ENCODE measurements around the gene TTBK1. TPM values are rescaled to one million over a fixed set of nuclear protein-coding genes. Genes with fewer than 3 reads are reported as not detected.

TTBK1 gene
- total RNA-seq, 2 experiments from 2014 or later = 0.09 to 0.11 TPM

DNA sequence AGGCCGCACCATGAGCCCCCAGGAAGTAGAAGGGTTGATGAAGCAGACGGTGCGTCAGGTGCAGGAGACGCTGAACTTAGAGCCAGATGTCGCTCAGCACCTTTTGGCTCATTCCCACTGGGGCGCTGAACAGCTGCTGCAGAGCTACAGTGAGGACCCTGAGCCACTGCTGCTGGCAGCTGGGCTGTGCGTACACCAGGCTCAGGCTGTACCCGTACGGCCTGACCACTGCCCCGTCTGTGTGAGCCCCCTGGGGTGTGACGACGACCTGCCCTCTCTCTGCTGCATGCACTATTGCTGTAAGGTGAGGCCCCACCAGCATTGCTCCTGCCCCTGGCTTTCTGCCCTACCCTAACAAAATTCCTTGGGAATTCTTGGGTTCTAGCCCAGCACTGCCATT lies 27.1 kb upstream of the TTBK1 start:
- intact Hi-C loops (cut with micrococcal nuclease) = no loop called here
- TF ChIP-seq, protein P1, sequence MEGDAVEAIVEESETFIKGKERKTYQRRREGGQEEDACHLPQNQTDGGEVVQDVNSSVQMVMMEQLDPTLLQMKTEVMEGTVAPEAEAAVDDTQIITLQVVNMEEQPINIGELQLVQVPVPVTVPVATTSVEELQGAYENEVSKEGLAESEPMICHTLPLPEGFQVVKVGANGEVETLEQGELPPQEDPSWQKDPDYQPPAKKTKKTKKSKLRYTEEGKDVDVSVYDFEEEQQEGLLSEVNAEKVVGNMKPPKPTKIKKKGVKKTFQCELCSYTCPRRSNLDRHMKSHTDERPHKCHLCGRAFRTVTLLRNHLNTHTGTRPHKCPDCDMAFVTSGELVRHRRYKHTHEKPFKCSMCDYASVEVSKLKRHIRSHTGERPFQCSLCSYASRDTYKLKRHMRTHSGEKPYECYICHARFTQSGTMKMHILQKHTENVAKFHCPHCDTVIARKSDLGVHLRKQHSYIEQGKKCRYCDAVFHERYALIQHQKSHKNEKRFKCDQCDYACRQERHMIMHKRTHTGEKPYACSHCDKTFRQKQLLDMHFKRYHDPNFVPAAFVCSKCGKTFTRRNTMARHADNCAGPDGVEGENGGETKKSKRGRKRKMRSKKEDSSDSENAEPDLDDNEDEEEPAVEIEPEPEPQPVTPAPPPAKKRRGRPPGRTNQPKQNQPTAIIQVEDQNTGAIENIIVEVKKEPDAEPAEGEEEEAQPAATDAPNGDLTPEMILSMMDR (IDR thresholded peaks at IDR 0.05) = no peak
- H3K9me3 Mint-ChIP-seq = no peaks in the 10 kb centered on the region
- POLR2A ChIA-PET = interaction anchor here (1.3 to 2.3 kb wide), 4 partner anchors 10 to 30 kb away, joined by 3 to 9 read pairs (median 4); partner anchors contain the start of gene DNPH1
- no peak for DNase-seq
- no peaks in the 10 kb centered on the region for H3K4me1 Mint-ChIP-seq (ENCODE audit: low read depth)
- CTCF ChIA-PET = no interaction called here
- no peak overlapping the region for H3K27ac Mint-ChIP-seq
- H3K36me3 Mint-ChIP-seq (ENCODE audit: low read depth) = peaks cover 21% of the 10 kb centered on the region
- ATAC-seq = no peak
- H3K27me3 Mint-ChIP-seq = no peaks in the 10 kb centered on the region
- no peak overlapping the region for H3K4me3 Mint-ChIP-seq

DNA sequence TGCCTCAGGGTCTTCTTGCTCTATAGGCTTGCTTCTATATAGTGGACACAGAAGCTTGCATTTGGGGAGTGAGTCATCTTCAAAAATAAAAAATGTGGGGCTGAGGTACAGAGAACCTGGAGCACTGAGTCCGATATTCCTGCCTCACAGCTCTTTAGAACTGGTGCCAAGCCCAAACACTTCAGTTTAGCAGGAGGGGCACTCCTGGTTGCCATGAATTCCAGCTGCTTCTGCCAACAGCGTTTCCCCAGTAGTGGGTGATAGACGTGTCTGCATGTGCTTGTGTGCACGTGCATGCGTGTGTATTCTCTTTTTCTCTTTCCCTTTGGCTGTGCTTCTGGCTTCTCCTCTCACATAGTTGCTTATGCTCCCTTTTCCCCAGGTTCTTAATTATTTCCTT lies 25.9 kb upstream of the TTBK1 start:
- DNase-seq (no peak), ATAC-seq (no peak)
- no peak overlapping the region for H3K27ac Mint-ChIP-seq
- intact Hi-C loops (cut with micrococcal nuclease) = no loop called here
- peaks cover 25% of the 10 kb centered on the region for H3K36me3 Mint-ChIP-seq (ENCODE audit: low read depth)
- H3K4me1 Mint-ChIP-seq (ENCODE audit: low read depth) = peaks cover 4% of the 10 kb centered on the region
- no peak overlapping the region for H3K4me3 Mint-ChIP-seq
- H3K9me3 Mint-ChIP-seq = no peaks in the 10 kb centered on the region
- CTCF ChIA-PET = no interaction called here
- TF ChIP-seq, protein P1 (IDR thresholded peaks at IDR 0.05) = no peak
- H3K27me3 Mint-ChIP-seq = no peaks in the 10 kb centered on the region
- POLR2A ChIA-PET = interaction anchor here (1.3 to 1.7 kb wide), 2 partner anchors 11 to 29 kb away, joined by 3 to 4 read pairs; partner anchors contain the start of gene DNPH1

DNA sequence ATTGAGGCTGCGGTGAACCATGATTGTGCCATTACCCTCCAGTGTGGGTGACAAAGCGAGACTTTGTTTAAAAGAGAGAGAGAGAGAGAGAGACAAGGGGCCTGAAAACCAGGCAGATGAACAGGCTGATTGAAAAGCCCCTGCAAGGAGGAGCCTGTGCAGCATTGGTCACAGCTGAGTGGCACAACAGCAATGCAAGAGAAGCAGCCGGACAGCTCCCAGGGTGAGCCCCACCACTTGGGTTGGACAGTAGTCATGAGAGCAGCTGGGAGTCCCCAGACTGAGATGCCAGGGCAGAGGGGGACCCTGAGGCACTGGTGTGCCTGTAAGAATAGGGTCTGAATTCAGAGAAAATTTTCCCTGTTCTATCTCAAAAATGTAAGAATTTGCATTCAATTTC lies 24.2 kb upstream of the TTBK1 start:
- TF ChIP-seq, protein P1 (IDR thresholded peaks at IDR 0.05) = no peak
- no peaks in the 10 kb centered on the region for H3K27me3 Mint-ChIP-seq
- ChIA-PET CTCF (interaction anchor here (1.0 kb wide), 1 partner anchor 17 kb away, joined by 3 read pairs; no protein-coding TSS in a partner anchor), POLR2A (no interaction called here)
- ATAC-seq = no peak
- H3K36me3 Mint-ChIP-seq (ENCODE audit: low read depth) = peaks cover 39% of the 10 kb centered on the region
- H3K4me1 Mint-ChIP-seq (ENCODE audit: low read depth) = peaks cover 16% of the 10 kb centered on the region
- DNase-seq = no peak
- H3K4me3 Mint-ChIP-seq = no peak overlapping the region
- intact Hi-C loops (cut with micrococcal nuclease) = no loop called here
- no peak overlapping the region for H3K27ac Mint-ChIP-seq
- no peaks in the 10 kb centered on the region for H3K9me3 Mint-ChIP-seq

DNA sequence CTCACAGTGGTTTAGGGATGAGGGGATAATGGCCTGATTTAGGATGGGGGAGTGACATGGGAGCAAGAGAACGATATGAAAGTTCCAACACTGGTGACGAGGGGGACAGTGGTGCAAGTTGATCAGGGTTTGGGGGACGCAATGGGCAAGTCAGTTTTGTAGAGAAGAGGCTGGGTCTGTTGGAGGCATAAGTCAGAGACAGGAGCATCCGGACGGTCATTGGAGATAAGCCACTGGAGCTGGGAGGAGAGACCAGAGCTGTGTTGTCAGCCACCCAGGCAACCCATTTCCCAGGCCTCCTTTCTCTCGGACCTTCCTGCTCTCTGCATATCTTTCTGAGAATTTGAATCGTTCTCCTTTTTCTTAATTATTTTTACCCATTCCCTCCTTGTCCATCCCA lies 23.5 kb upstream of the TTBK1 start:
- peaks cover 44% of the 10 kb centered on the region for H3K36me3 Mint-ChIP-seq (ENCODE audit: low read depth)
- CTCF ChIA-PET = interaction anchor here (1.4 to 1.6 kb wide), 2 partner anchors 9 to 178 kb away, joined by 3 to 6 read pairs; partner anchors contain the start of gene DNPH1
- TF ChIP-seq, protein P1 (IDR thresholded peaks at IDR 0.05) = no peak
- peaks cover 21% of the 10 kb centered on the region for H3K4me1 Mint-ChIP-seq (ENCODE audit: low read depth)
- H3K27ac Mint-ChIP-seq = no peak overlapping the region
- ATAC-seq (no peak), DNase-seq (no peak)
- H3K9me3 Mint-ChIP-seq = no peaks in the 10 kb centered on the region
- no peak overlapping the region for H3K4me3 Mint-ChIP-seq
- POLR2A ChIA-PET = interaction anchor here (1.0 to 1.5 kb wide), 2 partner anchors 10 to 25 kb away, joined by 4 to 5 read pairs; no protein-coding TSS in a partner anchor
- no peaks in the 10 kb centered on the region for H3K27me3 Mint-ChIP-seq
- intact Hi-C loops (cut with micrococcal nuclease) = no loop called here

DNA sequence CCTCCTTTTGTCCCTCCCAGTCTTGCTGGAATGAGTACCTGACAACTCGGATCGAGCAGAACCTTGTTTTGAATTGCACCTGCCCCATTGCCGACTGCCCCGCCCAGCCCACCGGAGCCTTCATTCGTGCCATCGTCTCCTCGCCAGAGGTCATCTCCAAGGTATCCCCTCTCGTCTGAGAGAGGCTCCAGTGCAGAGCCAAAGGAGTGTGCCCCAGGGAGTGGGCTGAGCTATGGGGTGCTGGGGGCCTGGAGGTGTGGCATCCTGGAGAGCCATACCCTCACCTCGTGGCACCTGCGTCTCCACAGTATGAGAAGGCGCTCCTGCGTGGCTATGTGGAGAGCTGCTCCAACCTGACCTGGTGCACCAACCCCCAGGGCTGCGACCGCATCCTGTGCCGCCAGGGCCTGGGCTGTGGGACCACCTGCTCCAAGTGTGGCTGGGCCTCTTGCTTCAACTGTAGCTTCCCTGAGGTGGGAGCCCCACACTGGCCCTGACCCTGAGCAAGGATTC lies 22.8 kb upstream of the TTBK1 start:
- ChIA-PET POLR2A (interaction anchor here (0.7 to 1.5 kb wide), 4 partner anchors 9 to 130 kb away, joined by 3 to 5 read pairs (median 4); no protein-coding TSS in a partner anchor), CTCF (interaction anchor here (1.4 to 1.6 kb wide), 2 partner anchors 8 to 178 kb away, joined by 3 to 6 read pairs; partner anchors contain the start of gene DNPH1)
- TF ChIP-seq, protein P1 (IDR thresholded peaks at IDR 0.05) = no peak
- H3K9me3 Mint-ChIP-seq = no peaks in the 10 kb centered on the region
- H3K27ac Mint-ChIP-seq = no peak overlapping the region
- peaks cover 46% of the 10 kb centered on the region for H3K36me3 Mint-ChIP-seq (ENCODE audit: low read depth)
- no peak for DNase-seq
- no peak overlapping the region for H3K4me3 Mint-ChIP-seq
- peaks cover 25% of the 10 kb centered on the region for H3K4me1 Mint-ChIP-seq (ENCODE audit: low read depth)
- H3K27me3 Mint-ChIP-seq = no peaks in the 10 kb centered on the region
- no peak for ATAC-seq
- intact Hi-C loops (cut with micrococcal nuclease) = no loop called here

All from activated CD8-positive, alpha-beta T cell treated with anti-CD3 and anti-CD28 coated beads for 36 hours (primary cell).